Neural crest cell (in vitro differentiated cells): ENCODE measurements around the gene AUH. TPM values are rescaled to one million over a fixed set of nuclear protein-coding genes. Genes with fewer than 3 reads are reported as not detected.

ENCODE experiments used
- DNase-seq: peaks from one replicate; pipeline ENCODE4 v3.0.0; 2021; ENCODE audit warnings: low read depth, mixed read lengths, low spot score
- H3K27ac Mint-ChIP-seq: one replicate; pipeline ENCODE4 v1.8.0; 2021; ENCODE audit warnings: mild to moderate bottlenecking, mixed read lengths; ENCODE audit not compliant: unreplicated experiment
- H3K27me3 Mint-ChIP-seq: 2 replicates; pipeline ENCODE4 v1.8.0; 2021; ENCODE audit warnings: low read depth, mild to moderate bottlenecking, mixed read lengths
- H3K36me3 Mint-ChIP-seq: 2 replicates; pipeline ENCODE4 v1.8.0; 2021; ENCODE audit warnings: low read depth, mild to moderate bottlenecking, mixed read lengths
- H3K4me1 Mint-ChIP-seq: 2 replicates; pipeline ENCODE4 v1.8.0; 2021; ENCODE audit warnings: mixed read lengths
- H3K4me3 Mint-ChIP-seq: one replicate; pipeline ENCODE4 v1.8.0; 2021; ENCODE audit warnings: mild to moderate bottlenecking, mixed read lengths
- H3K9me3 Mint-ChIP-seq: 2 replicates; pipeline ENCODE4 v1.8.0; 2021; ENCODE audit warnings: mixed read lengths
- CTCF ChIP-seq: fragments of 200-600 bp; sonication (generic); conservative IDR thresholded peaks from 2 replicates; pipeline ENCODE4 v1.5.0; 2021; ENCODE audit warnings: antibody characterized with exemption, mild to moderate bottlenecking
- total RNA-seq: library from RNA; stranded (reverse); gene quantifications from 2 replicates; pipeline ENCODE4 v1.2.1, GENCODE V29; 2021

AUH gene
- total RNA-seq, 1 donor from 2014 or later: 10.8 TPM

DNA sequence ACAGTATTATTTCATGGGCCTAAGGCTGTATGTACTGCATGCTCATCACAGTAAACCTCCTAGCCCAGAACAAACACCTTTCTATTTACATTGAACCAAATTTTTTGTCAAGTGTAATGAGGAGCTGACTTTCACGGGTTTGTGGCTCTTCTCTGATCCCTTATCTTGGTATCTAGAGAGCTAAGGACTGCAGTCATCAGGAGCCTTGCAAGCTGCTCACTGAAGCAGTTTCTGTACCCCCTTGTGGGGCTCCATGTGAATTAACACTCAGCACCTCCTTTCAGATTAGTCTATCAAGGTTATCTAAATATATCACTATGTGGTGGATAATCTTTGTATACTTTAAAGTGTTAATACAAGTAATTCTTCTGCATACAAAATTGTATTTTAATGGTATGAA lies 108.2 kb downstream of the AUH start:
- TF ChIP-seq CTCF: no peak
- no peaks in the 10 kb centered on the region for H3K9me3 Mint-ChIP-seq
- no peaks in the 10 kb centered on the region for H3K4me1 Mint-ChIP-seq
- H3K27me3 Mint-ChIP-seq: no peaks in the 10 kb centered on the region
- no peaks in the 10 kb centered on the region for H3K36me3 Mint-ChIP-seq
- DNase-seq: no peak
- no peak overlapping the region for H3K27ac Mint-ChIP-seq
- H3K4me3 Mint-ChIP-seq: no peak overlapping the region

DNA sequence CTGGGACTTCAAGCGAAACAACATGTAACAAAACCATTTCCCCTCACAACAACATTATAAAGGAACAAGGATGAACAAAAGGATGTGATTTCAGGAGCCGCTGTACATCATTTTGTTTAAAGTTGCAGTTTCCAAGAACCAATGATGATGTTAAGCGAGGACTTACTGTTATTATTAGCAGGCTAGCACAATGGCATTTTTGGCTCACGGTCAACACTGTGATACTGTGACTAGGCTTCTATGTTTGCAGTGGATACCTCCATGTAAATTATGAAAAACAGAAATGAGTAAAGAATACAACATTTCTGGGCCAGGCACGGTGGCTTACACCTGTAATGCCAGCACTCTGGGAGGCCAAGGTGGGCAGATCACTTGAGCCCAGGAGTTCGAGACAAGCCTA lies 113.0 kb downstream of the AUH start:
- H3K9me3 Mint-ChIP-seq: no peaks in the 10 kb centered on the region
- H3K36me3 Mint-ChIP-seq: no peaks in the 10 kb centered on the region
- DNase-seq: no peak
- H3K27ac Mint-ChIP-seq: no peak overlapping the region
- no peak for TF ChIP-seq CTCF
- peaks cover 31% of the 10 kb centered on the region for H3K4me1 Mint-ChIP-seq
- H3K27me3 Mint-ChIP-seq: no peaks in the 10 kb centered on the region
- H3K4me3 Mint-ChIP-seq: no peak overlapping the region

DNA sequence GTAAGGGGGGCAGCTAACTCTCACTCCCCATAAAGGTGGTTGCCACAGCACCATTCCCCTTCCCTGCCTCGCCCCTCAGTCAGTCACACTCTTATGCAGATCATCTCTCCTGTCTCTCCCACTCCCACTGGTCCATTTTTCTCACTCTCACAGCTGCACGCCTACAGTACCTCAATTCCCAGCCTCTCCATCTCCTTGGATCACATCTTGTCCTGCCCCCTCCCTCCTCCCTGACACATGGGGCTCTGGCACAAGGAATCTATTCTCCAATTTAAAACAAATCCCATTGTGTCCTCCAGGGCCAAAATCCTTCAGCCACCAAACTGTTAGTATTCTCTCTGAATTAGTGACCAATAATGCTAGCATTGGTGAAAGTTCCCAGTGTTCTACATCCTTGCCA lies 114.4 kb downstream of the AUH start:
- no peak for TF ChIP-seq CTCF
- no peaks in the 10 kb centered on the region for H3K36me3 Mint-ChIP-seq
- peaks cover 31% of the 10 kb centered on the region for H3K4me1 Mint-ChIP-seq
- H3K27ac Mint-ChIP-seq: peak overlapping the region; percentile 21
- no peaks in the 10 kb centered on the region for H3K9me3 Mint-ChIP-seq
- no peak overlapping the region for H3K4me3 Mint-ChIP-seq
- DNase-seq: no peak
- H3K27me3 Mint-ChIP-seq: no peaks in the 10 kb centered on the region

GRCh38 chr9:91246846-91247245 lies 114.9 kb downstream of the AUH start:
- Mint-ChIP-seq H3K4me3 (no peak overlapping the region), H3K27ac (peak overlapping the region; percentile 21), H3K27me3 (no peaks in the 10 kb centered on the region), H3K9me3 (no peaks in the 10 kb centered on the region), H3K4me1 (peaks cover 31% of the 10 kb centered on the region), H3K36me3 (no peaks in the 10 kb centered on the region)
- TF ChIP-seq CTCF: no peak
- DNase-seq: no peak

DNA sequence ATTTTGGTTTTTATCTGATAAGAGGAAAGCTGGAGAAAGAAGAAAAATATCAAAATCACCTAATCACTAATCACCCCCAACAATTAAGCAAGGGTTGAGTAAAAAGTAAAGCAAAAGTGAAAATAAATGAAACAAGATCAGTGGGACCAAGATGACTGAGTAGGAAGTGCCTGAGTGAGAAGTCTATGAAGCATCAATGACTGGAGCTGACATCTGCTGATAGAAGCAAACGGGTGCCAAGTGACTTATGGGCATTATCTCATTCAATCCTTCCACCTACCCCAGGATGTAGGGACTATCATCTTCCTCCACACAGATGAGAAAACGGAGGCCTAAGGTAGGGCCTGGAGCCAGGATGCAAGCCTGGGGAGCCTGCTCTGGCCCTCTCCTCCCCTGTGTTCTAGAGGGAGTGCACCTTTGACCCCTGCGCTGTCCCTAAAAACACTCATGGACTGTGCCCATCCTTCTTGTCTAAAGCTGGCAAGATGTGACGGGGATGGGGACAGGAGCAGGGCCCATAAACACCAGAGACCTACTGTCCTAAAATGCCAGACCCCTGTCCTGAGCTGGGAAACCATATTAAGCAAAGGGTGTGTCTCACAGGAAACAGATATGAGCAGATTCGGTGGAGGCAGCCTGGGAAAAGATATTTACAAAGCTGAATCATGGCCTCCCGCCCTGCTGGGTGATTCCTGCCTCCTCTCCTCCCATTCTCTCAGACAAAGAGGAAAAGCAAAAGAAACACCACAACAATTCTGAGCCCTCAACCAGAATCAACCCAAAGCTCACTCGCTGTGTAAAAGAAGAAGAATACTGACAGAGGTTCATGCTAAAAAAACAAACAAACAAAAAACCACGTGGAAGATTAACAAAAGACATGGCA lies 116.0 kb downstream of the AUH start:
- TF ChIP-seq CTCF: no peak
- DNase-seq: no peak
- H3K4me1 Mint-ChIP-seq: peaks cover 31% of the 10 kb centered on the region
- H3K27me3 Mint-ChIP-seq: no peaks in the 10 kb centered on the region
- no peak overlapping the region for H3K27ac Mint-ChIP-seq
- H3K36me3 Mint-ChIP-seq: no peaks in the 10 kb centered on the region
- H3K9me3 Mint-ChIP-seq: no peaks in the 10 kb centered on the region
- H3K4me3 Mint-ChIP-seq: no peak overlapping the region
